AG09309 (cell line): ENCODE results near the gene GSN.

ENCODE experiments used
- DNase-seq: peaks from one replicate; pipeline ENCODE4 v3.0.0-alpha.2; 2010; ENCODE audit warnings: low read depth
- H3K4me3 ChIP-seq: 2 replicates; pipeline ENCODE4 v1.5.1; 2011; ENCODE audit warnings: mild to moderate bottlenecking, low read depth, low read length, moderate library complexity; ENCODE audit not compliant: control insufficient read depth
- TF ChIP-seq, protein P1 (sequence below): IDR thresholded peaks from 2 replicates; pipeline ENCODE4 v1.5.1; 2011; ENCODE audit warnings: mild to moderate bottlenecking, low read depth, low read length, inconsistent platforms; ENCODE audit not compliant: insufficient read depth, control insufficient read depth; ENCODE audit errors: missing control alignments

The GSN gene

DNA sequence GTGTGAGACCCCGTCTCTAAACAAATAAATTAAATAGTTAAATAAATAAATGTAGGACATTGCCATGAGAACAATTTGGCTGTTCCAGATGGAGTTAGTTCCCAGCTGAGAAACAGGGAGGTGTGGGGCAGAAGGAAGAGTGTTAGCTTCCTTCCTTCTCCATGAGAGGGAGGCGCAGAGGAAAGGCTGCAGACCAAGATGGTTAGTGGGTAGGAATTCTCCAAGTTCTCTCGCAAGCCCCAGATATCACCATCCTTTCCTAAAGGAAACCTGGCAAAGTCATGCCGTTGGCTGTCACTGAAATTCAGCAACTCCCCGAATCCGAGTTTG is 33.2 kb upstream of the GSN start:
- DNase-seq: no peak
- H3K4me3 ChIP-seq: no peak overlapping the region
- TF ChIP-seq, protein P1, sequence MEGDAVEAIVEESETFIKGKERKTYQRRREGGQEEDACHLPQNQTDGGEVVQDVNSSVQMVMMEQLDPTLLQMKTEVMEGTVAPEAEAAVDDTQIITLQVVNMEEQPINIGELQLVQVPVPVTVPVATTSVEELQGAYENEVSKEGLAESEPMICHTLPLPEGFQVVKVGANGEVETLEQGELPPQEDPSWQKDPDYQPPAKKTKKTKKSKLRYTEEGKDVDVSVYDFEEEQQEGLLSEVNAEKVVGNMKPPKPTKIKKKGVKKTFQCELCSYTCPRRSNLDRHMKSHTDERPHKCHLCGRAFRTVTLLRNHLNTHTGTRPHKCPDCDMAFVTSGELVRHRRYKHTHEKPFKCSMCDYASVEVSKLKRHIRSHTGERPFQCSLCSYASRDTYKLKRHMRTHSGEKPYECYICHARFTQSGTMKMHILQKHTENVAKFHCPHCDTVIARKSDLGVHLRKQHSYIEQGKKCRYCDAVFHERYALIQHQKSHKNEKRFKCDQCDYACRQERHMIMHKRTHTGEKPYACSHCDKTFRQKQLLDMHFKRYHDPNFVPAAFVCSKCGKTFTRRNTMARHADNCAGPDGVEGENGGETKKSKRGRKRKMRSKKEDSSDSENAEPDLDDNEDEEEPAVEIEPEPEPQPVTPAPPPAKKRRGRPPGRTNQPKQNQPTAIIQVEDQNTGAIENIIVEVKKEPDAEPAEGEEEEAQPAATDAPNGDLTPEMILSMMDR: no peak

DNA sequence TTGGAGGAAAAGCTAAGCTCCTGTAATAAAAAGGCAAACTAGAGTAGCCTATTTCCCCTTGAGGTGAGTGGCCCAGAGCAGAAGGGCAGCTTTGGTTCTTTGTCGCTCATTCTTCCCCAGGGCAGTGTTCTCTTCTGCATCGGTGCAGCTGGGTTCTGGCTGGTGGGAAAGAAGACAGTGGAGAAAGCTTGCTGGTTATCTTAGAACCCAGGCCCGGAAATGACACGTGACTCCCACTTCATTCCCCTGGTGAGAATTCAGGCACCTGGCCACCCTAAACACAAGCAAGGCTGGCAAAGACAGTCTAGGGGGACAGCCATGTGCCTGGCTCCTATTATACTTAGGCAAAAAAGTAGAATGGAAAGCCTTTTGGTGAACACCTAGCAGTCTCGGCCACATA is 32.5 kb upstream of the GSN start:
- H3K4me3 ChIP-seq: no peak overlapping the region

DNA sequence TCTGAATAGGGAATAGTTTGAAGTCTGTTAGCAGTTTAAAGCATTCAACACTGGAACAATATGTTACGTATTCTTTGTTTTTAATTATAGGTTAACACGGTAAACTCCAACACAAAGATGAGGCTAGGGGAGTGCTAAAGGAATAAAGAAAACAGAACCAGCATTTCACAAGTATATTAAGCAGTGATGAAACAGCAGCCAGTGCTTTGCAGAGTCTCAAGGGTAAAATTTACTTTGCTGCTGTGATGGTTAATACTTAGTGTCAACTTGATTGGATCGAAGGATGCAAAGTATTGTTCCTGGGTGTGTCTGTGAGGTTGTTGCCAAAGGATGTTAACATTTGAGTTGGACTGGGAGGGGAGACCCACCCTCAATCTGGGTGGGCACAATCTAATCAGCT is 30.0 kb upstream of the GSN start:
- H3K4me3 ChIP-seq: no peak overlapping the region
- TF ChIP-seq, protein P1: no peak
- no peak for DNase-seq

More for the DNA sequence above, 32.5 kb upstream of the GSN start:
- TF ChIP-seq, protein P1: no peak
- DNase-seq: no peak

DNA sequence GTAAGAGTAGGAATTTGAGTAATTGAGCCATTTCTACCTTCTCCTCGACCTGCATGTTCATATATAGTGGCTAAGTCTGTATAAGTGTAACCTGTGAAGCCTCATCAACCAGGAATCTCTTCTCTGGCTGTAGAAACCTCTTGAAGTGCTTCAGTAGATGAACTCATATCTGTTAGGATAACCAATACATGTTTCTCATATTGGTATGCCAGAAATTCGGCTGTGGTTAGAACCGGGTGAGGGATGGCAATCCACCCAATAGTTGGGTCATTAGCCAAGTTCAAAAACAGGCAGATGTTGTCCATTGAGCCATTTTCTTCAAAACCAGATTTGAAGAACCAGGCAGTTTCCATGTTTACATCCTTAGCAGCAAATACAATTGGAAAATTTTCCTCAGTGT is 28.9 kb upstream of the GSN start:
- DNase-seq: no peak
- no peak overlapping the region for H3K4me3 ChIP-seq
- TF ChIP-seq, protein P1: no peak

DNA sequence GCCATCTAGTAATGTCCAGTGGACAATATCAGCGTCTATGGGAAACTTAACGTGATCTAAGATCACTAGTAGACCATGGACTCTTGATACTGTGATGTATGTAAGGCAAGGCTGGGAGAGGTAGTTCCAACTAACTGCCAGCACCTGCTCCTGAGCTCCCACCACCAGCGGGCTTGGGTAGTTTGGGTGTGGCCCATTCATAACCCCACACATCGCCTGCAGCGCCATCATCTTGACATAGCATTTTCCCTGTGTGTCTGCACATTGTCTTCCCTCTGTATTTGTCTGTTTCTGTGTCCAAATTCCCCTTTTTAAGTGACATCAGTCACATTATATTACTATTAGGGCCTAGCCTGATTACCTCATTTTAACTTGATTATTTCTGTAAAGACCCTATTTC is 28.1 kb upstream of the GSN start:
- no peak for DNase-seq
- H3K4me3 ChIP-seq: no peak overlapping the region
- TF ChIP-seq, protein P1: no peak

DNA sequence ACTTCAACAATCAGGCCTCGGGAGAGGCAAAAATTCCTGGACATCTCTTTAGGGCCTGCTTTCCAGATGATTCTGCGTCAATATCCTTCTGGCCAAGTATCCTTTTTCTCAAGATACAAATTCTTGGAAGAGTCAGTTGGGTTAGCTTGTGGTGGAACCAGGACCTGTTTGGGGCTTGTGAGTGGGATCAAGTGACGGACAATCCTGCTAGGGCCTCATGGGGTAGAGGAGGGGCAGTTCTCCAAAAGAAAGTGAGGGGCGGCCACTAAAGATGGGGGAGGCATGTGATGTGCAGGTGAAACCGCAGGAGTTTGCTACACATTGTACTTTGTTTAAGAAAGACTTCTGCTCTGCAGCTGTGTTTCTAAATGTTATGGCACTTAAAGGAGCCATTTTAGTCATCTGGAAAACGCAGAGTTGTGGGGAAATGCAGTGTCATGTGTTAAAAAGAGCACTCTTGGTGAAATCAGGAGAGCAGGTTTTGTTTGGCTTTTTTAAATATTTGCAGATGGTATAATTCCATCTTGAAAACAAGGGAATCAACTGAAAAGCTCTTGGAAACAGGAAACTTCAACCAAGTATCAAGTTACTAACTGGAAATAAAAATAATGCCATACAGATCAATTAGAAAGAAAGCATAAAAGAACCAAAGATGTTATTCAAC is 27.4 kb upstream of the GSN start:
- DNase-seq: no peak
- H3K4me3 ChIP-seq: no peak overlapping the region
- TF ChIP-seq, protein P1: no peak
